KMS-11 (cell line): ENCODE measurements around the gene TMEM203.

Experiments used
- H2AFZ ChIP-seq: fragments of 200-600 bp; sonication (generic); 2 replicates; pipeline ENCODE4 v1.6.1; 2016; ENCODE audit warnings: antibody characterized with exemption, mixed run types, low read depth
- H3K27ac ChIP-seq: fragments of 200-600 bp; sonication (generic); 2 replicates; pipeline ENCODE4 v1.6.1; 2016; ENCODE audit warnings: mild to moderate bottlenecking, mixed run types
- H3K27me3 ChIP-seq: fragments of 200-600 bp; sonication (generic); 2 replicates; pipeline ENCODE4 v1.6.1; 2017; ENCODE audit warnings: mild to moderate bottlenecking, low read depth, mixed run types, moderate library complexity; ENCODE audit not compliant: insufficient read depth
- H3K36me3 ChIP-seq: fragments of 200-600 bp; sonication (generic); 2 replicates; pipeline ENCODE4 v1.6.1; 2017; ENCODE audit warnings: mild to moderate bottlenecking, mixed run types; ENCODE audit not compliant: insufficient read depth
- H3K4me1 ChIP-seq: fragments of 200-600 bp; sonication (generic); 2 replicates; pipeline ENCODE4 v1.6.1; 2016; ENCODE audit warnings: mild to moderate bottlenecking, low read depth, mixed run types; ENCODE audit not compliant: poor library complexity, severe bottlenecking
- H3K4me2 ChIP-seq: fragments of 200-600 bp; sonication (generic); 2 replicates; pipeline ENCODE4 v1.7.0; 2016; ENCODE audit warnings: mild to moderate bottlenecking, mixed run types
- H3K4me3 ChIP-seq: fragments of 200-600 bp; sonication (generic); IDR thresholded peaks from 2 replicates; pipeline ENCODE4 v1.6.1; 2017; ENCODE audit warnings: low read depth, low read length, mixed read lengths; ENCODE audit not compliant: insufficient read depth
- H3K79me2 ChIP-seq: fragments of 200-600 bp; sonication (generic); 2 replicates; pipeline ENCODE4 v1.6.1; 2016; ENCODE audit warnings: low read depth, mixed run types; ENCODE audit not compliant: insufficient read depth
- H3K9ac ChIP-seq: fragments of 200-600 bp; sonication (generic); 2 replicates; pipeline ENCODE4 v1.6.1; 2016; ENCODE audit warnings: mild to moderate bottlenecking, mixed run types
- H4K20me1 ChIP-seq: fragments of 200-600 bp; sonication (generic); 2 replicates; pipeline ENCODE4 v1.6.1; 2016; ENCODE audit warnings: mild to moderate bottlenecking, mixed run types; ENCODE audit not compliant: insufficient read depth
- CTCF ChIP-seq: fragments of 200-600 bp; sonication (generic); conservative IDR thresholded peaks from 2 replicates; pipeline ENCODE4 v1.6.1; 2017; ENCODE audit warnings: low read depth, mild to moderate bottlenecking, antibody characterized with exemption, low read length, moderate library complexity, mixed read lengths

TMEM203 gene

GRCh38 chr9:137247916-137248175, 42.4 kb upstream of the TMEM203 start:
- no peaks in the 10 kb centered on the region; the same call in 1 of the 2 replicates for H3K36me3 ChIP-seq
- no peaks in the 10 kb centered on the region for H3K27me3 ChIP-seq
- H3K4me2 ChIP-seq = no peak overlapping the region
- no peak overlapping the region for H2AFZ ChIP-seq
- peaks cover 2% of the 10 kb centered on the region; the same call in 1 of the 2 replicates for H4K20me1 ChIP-seq
- peaks cover 4% of the 10 kb centered on the region; the same call in 1 of the 2 replicates for H3K79me2 ChIP-seq
- H3K4me1 ChIP-seq = peaks cover 2% of the 10 kb centered on the region
- H3K9ac ChIP-seq = no peak overlapping the region
- TF ChIP-seq CTCF = no peak
- no peak overlapping the region for H3K27ac ChIP-seq
- no peak overlapping the region for H3K4me3 ChIP-seq

- no peaks in the 10 kb centered on the region for H3K27me3 ChIP-seq
- H3K4me3 ChIP-seq = no peak overlapping the region
- H2AFZ ChIP-seq = no peak overlapping the region
- no peak overlapping the region for H3K27ac ChIP-seq
- H3K4me2 ChIP-seq = no peak overlapping the region
- H3K4me1 ChIP-seq = peaks cover 6% of the 10 kb centered on the region
- TF ChIP-seq CTCF = no peak
- H4K20me1 ChIP-seq = peaks cover 7% of the 10 kb centered on the region; the same call in 1 of the 2 replicates
- peaks cover 4% of the 10 kb centered on the region; the same call in 1 of the 2 replicates for H3K36me3 ChIP-seq
- H3K9ac ChIP-seq = no peak overlapping the region
- peaks cover 10% of the 10 kb centered on the region for H3K79me2 ChIP-seq
Observed at GRCh38 chr9:137247135-137247915, 41.9 kb upstream of the TMEM203 start.

GRCh38 chr9:137245450-137246421, 40.3 kb upstream of the TMEM203 start:
- Histone ChIP-seq H3K4me1 (peaks cover 8% of the 10 kb centered on the region), H3K4me3 (no peak overlapping the region), H2AFZ (no peak overlapping the region), H3K36me3 (peaks cover 7% of the 10 kb centered on the region; the same call in 1 of the 2 replicates), H4K20me1 (peaks cover 12% of the 10 kb centered on the region; the same call in 1 of the 2 replicates), H3K4me2 (no peak overlapping the region), H3K27me3 (no peaks in the 10 kb centered on the region), H3K27ac (no peak overlapping the region), H3K9ac (no peak overlapping the region), H3K79me2 (peaks cover 17% of the 10 kb centered on the region)
- TF ChIP-seq CTCF = no peak

GRCh38 chr9:137244486-137245449, 39.3 kb upstream of the TMEM203 start:
- no peak overlapping the region for H2AFZ ChIP-seq
- H3K27ac ChIP-seq = no peak overlapping the region
- H3K4me2 ChIP-seq = no peak overlapping the region
- H3K9ac ChIP-seq = no peak overlapping the region
- H3K27me3 ChIP-seq = no peaks in the 10 kb centered on the region
- peaks cover 7% of the 10 kb centered on the region; the same call in 1 of the 2 replicates for H3K36me3 ChIP-seq
- no peak for TF ChIP-seq CTCF
- peaks cover 10% of the 10 kb centered on the region for H3K4me1 ChIP-seq
- peaks cover 17% of the 10 kb centered on the region for H3K79me2 ChIP-seq
- H3K4me3 ChIP-seq = no peak overlapping the region
- peaks cover 12% of the 10 kb centered on the region; the same call in 1 of the 2 replicates for H4K20me1 ChIP-seq
